ENCODE results near the gene CCDC200.
"Not testable (repeated sequence)": the region's sequence is repeated elsewhere in the genome, so short reads cannot be mapped to it uniquely, and the experiment has no call there.

Gene CCDC200
- total RNA-seq = 0 to 2.1 (median 0.05) reads per million in 17 experiments

DNA sequence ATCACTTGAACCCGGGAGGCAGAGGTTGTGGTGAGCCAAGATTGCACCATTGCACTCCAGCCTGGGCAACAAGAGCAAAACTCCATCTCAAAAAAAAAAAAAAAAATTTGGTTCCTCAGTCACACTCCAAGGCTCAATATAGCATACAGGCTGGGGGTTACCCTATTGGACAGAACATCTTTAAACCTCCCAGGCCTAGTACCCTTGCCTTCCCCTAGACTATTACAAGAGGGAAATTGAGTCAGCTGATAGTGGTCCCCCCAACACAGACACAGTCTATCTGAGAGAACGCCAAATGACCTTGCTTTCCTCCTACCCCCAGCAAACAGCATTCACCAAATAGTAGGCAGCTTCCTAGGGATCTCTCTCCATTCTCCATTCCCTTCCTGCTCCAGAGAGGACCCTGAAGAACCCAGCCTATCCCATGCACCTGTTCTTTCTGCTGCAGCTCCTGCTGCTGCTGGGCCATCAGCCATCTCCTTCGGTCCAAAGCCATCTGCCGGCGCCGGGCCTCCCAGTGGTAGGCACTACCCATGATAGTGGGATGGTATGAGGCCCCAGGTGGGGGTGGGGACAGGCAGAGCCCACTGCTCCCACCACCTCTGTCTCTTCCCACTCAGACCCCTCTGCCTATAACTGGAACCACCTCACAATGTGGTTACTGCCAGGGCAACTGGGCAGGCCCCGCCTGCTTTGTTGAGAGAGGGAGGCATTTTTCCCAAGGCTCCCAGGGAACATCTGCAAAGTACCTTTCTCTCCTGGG, at the start of gene CCDC200:
TSS of gene CCDC200 (minus strand) at position 604 of the 763 bp plus-strand sequence. CDS start at position 535, 69 bp downstream.
- DNase-seq = not testable (repeated sequence)

DNA sequence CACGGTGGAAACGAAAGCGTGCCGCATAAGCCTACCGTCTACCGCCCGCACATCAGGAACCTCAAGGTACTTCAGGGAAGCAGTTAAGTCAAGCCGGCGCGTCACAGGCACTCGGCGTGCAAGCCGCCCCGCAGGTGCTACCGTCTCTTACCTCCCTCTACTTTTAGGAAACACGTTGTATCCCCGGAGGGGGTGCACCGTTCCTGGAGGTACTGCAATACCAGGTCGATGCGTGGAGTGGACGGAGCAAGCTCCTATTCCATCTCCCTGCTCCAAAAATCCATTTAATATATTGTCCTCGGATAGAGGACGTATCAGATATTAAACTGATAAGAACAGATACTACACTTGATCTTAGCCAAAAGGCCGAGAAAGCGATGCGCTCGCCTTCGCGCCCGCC, 44.5 kb upstream of the CCDC200 start:
- not testable (repeated sequence) for DNase-seq

DNA sequence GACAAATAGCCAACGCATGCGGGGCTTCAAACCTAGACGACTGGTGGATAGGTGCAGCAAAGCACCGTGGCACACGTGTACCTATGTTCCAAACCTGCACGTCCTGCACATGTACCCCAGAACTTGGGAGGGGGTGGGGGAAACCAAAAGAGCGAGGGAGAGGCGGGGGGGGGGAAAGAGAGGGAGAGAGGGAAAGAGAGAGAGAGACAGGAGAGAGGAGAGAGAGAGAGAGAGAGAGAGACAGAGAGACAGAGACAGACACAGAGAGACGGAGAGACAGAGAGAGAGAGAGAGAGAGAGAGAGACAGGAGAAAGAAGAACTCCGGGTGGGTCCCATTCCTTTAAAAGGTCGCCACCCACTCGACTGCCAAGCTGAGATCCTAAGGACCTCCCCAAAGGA, 44.1 kb upstream of the CCDC200 start:
- not testable (repeated sequence) for DNase-seq

DNA sequence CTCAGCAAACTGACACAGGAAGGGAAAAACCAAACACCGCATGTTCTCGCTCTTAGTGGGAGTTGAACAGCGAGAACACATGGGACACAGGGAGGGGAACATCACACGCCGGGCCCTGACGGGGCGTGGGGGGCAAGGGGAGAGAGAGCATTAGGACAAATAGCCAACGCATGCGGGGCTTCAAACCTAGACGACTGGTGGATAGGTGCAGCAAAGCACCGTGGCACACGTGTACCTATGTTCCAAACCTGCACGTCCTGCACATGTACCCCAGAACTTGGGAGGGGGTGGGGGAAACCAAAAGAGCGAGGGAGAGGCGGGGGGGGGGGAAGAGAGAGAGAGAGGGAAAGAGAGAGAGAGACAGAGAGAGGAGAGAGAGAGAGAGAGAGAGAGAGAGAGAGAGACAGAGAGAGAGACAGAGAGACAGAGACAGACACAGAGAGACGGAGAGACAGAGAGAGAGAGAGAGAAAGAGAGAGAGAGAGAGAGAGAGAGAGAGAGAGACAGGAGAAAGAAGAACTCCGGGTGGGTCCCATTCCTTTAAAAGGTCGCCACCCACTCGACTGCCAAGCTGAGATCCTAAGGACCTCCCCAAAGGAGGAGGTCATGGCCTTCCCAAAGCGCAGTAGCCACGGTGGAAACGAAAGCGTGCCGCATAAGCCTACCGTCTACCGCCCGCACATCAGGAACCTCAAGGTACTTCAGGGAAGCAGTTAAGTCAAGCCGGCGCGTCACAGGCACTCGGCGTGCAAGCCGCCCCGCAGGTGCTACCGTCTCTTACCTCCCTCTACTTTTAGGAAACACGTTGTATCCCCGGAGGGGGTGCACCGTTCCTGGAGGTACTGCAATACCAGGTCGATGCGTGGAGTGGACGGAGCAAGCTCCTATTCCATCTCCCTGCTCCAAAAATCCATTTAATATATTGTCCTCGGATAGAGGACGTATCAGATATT, 42.4 kb upstream of the CCDC200 start:
- not testable (repeated sequence) for DNase-seq

DNA sequence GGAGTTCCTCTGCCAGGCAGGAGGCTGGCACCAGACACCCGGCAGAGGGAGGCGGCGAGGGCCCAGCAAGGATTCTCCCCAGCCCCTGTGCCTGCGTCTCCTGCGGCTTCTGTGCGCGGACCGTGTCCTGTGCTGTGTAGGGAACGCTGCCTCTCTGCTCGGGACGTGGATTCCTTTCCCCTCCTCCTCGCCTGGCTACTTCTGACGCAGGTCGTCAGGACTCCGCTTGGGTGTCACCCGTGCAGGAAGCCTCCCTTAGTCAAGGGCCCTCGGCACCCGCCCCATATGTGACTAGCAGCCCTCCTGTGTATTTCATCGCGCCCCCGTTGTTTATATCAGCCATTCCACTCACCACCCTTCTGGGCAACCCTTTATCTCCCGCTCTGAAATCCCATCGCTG, 18.0 kb upstream of the CCDC200 start:
- DNase-seq = not testable (repeated sequence)

DNA sequence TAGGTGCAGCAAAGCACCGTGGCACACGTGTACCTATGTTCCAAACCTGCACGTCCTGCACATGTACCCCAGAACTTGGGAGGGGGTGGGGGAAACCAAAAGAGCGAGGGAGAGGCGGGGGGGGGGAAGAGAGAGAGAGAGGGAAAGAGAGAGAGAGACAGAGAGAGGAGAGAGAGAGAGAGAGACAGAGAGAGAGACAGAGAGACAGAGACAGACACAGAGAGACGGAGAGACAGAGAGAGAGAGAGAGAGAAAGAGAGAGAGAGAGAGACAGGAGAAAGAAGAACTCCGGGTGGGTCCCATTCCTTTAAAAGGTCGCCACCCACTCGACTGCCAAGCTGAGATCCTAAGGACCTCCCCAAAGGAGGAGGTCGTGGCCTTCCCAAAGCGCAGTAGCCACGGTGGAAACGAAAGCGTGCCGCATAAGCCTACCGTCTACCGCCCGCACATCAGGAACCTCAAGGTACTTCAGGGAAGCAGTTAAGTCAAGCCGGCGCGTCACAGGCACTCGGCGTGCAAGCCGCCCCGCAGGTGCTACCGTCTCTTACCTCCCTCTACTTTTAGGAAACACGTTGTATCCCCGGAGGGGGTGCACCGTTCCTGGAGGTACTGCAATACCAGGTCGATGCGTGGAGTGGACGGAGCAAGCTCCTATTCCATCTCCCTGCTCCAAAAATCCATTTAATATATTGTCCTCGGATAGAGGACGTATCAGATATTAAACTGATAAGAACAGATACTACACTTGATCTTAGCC, 12.4 kb upstream of the CCDC200 start:
- not testable (repeated sequence) for DNase-seq

DNA sequence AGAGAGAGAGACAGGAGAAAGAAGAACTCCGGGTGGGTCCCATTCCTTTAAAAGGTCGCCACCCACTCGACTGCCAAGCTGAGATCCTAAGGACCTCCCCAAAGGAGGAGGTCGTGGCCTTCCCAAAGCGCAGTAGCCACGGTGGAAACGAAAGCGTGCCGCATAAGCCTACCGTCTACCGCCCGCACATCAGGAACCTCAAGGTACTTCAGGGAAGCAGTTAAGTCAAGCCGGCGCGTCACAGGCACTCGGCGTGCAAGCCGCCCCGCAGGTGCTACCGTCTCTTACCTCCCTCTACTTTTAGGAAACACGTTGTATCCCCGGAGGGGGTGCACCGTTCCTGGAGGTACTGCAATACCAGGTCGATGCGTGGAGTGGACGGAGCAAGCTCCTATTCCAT, 11.2 kb upstream of the CCDC200 start:
- DNase-seq = not testable (repeated sequence)

DNA sequence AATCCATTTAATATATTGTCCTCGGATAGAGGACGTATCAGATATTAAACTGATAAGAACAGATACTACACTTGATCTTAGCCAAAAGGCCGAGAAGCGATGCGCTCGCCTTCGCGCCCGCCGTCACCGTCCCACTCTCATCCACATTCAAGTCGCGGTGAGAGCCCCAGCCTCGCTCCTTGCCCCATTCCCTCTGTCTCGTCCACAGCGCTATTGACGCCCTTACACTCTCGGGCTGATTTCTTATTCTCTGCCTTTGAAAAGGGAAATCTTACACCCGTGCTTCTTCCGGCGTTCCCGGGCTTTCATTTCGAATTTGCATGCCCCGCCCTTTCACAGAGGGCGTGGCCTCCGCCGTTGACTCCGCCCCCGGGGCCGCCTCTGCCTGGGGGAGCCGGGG, 5.5 kb upstream of the CCDC200 start, which contains the start of gene RNU2-1:
TSS of gene RNU2-1 (minus strand) at position 101 of the 400 bp plus-strand sequence.
- not testable (repeated sequence) for DNase-seq

DNA sequence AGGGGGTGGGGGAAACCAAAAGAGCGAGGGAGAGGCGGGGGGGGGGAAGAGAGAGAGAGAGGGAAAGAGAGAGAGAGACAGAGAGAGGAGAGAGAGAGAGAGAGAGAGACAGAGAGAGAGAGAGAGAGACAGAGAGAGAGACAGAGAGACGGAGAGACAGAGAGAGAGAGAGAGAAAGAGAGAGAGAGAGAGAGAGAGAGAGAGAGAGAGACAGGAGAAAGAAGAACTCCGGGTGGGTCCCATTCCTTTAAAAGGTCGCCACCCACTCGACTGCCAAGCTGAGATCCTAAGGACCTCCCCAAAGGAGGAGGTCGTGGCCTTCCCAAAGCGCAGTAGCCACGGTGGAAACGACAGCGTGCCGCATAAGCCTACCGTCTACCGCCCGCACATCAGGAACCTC, 4.8 kb upstream of the CCDC200 start:
- DNase-seq = not testable (repeated sequence)

DNA sequence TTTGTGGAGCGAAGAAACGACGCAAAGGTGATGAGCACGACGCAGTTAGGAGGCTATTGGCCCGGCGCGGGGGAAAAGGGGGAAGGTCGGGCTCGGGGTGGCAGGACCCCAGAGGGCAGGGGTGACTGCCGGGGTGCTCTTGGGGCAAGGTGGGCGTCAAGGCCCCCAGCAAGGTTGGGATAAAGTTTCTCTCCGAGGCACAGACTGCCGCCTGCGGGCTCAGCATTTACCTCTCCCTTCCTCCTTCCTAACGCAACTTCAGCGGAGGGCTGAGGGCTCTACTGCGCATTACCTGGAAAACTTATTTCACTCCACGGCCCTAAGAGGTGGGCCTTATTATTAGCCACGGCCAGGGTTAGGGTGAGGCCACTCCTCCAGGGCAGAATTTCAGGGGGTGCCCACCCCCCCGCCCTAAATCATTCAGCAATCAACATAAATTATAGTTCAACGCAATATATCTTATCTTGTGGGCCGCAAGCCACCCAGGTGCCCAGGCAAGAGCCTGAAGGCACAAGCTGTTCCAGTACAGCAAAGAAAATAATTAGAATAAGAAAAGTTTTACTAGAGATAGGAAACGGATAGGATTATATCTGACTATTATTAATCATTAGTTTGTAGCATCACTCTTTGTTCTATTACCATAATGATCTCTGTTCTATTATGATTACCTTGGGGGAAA, 3.7 kb upstream of the CCDC200 start:
- not testable (repeated sequence) for DNase-seq

DNA sequence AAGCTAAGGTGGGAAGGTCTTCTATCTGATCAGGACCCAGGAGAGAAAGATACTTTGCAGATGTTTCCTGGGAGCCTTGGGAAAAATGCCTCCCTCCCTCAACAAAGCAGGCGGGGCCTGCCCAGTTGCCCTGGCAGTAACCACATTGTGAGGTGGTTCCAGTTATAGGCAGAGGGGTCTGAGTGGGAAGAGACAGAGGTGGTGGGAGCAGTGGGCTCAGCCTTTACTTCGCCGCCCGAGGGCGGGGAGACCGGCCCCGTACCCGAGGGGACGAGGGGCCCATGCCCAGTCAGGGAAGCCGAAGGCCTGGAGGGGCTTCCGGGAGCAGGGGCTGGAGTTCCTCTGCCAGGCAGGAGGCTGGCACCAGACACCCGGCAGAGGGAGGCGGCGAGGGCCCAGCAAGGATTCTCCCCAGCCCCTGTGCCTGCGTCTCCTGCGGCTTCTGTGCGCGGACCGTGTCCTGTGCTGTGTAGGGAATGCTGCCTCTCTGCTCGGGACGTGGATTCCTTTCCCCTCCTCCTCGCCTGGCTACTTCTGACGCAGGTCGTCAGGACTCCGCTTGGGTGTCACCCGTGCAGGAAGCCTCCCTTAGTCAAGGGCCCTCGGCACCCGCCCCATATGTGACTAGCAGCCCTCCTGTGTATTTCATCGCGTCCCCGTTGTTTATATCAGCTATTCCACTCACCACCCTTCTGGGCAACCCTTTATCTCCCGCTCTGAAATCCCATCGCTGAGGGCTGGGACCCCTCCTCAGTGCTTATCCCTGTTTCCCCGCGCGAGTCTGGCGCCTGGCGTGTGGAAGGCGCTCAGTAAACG, 3.0 kb upstream of the CCDC200 start:
- DNase-seq = not testable (repeated sequence)

DNA sequence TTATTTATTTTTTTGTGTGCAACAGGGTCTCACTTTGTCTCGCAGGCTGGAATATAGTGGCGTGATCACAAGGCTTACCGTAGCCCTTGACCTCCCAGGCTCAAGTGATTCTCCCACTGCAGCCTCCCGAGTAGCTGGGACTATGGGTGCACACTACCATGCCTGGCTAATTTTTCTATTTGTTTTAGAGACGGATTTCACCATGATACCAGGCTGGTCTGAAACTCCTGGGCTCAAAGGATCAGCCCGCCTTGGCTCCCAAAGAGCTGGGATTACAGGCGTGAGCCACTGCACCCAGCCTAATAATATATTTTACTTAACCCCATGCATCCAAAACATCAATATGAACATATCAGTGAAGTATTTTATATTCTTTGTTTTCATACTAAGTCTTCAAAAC, 2.0 kb downstream of the CCDC200 start:
- DNase-seq = no peak

DNA sequence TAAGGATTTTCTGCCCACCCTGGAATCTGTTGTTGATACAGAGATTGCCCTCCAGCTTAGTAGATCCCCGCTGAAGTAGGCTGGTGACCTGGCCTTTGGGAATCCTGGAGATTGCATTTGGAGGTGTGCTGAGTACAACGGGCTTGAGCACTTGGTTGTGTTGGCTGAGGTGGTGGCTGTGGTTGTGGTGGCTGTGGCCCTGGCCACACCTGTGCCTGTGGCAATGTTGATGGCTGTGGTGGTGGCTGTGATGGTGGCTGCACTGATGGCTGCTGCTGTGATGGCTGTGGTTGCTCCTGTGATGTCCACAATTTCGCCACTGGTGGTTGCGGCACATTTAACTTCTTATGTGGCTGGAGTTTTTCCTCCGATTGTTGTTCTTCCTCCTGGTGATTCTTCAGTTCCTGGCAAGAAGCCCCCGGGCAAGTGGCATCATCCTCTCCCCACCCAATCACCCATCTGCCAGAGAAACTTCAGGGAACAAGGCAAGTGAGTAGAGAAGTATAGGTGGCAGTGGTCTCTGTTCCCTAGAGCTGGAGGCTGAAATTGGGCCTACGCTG, 4.2 kb downstream of the CCDC200 start:
- no peak for DNase-seq

DNA sequence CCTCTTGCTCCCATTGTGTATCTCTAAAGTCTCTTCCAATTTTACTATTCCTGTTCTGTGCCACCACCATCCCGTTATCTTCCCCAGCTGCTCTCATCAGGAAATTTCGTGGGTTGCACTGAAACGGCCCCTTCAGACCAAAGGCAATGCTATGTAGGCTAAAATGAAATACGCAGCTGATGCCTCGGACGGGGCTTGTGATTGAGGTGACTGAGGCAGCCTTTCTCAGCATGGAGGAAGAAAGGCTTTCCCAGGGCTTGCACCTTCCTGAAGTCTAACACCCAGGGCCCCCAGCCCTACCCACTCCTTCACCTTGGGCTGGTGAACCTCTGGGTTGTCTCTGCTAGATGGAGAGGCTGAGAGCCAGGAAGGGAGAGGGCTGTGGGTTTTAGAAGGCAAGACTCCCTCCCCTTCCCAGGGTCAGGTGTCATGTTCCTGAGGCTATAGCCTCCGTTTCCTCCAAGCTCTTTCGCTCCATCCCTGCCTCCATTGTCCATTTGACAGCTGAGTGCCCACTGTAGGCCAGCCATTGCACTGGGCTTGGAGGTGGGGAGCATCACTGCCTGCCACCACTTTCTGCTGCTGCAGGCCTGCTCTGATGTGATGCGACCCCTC, 7.8 kb downstream of the CCDC200 start:
- DNase-seq = no peak

DNA sequence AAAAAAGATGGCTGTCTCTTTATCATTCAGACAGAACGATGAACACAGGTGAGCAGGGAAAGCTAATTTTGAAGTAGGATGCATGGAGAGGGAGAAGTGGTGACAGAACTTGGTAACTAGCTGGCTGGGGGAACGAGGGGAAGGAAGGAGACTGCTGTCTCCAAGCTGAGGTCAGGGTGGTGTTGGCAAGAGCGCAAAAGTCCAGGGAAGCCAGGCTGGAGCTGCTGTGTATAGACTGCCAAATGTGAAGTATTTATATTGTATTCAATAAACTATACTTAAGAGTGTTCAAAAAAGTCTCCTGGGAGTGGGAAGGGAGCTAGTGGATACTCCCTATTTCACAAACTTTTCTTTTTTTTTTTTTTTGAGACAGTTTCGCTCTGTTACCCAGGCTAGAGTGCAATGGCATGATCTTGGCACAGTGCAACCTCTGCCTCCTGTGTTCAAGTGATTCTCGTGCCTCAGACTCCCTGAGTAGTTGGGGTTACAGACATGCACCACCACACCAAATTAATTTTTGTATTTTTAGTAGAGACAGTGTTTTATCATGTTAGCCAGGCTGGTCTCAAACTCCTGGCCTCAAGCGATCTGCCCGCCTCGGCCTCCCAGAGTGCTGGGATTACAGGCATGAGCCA, 8.6 kb downstream of the CCDC200 start:
- no peak for DNase-seq

DNA sequence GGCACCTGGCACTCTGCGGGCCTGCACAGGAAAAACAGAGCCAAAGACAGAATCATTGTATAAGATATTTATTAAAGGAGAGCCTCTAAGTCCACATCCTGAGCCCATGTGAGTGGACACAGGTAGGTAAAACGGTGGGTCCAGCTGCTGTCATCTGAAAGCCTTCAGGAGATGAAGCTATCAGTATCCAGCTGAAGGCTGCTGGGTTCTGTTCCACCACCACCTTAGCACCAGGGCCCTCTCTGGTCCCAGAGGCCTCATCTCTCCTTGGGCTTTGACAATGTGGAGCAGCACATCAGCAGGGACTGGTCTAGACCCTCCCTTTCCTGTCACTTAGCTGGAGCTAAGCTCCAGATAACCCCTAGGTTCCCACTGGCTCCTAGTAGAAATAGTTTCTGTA, 9.4 kb downstream of the CCDC200 start:
- DNase-seq = no peak

DNA sequence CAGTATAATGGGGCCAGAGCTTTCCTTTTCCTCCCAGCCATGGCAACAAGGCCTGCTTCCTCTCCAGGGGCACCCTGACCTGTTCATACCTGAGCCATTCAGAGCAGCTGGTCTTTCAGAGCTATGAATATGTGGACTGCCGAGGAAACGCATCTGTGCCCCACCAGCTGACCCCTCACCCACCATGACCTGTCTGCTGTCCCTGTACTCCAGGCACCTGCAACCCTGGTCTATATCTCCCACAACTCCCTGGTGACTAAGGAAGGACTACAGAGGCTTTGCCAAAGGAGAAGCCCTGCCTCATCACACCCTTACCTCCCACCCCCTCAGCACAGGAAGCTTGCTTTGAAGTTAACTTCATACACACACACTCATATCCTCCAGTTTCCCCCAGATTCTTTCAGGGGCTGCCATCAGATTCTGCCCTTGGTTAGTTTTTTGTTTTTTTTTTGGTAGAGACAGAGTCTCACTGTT, 10.8 kb downstream of the CCDC200 start:
- no peak for DNase-seq

DNA sequence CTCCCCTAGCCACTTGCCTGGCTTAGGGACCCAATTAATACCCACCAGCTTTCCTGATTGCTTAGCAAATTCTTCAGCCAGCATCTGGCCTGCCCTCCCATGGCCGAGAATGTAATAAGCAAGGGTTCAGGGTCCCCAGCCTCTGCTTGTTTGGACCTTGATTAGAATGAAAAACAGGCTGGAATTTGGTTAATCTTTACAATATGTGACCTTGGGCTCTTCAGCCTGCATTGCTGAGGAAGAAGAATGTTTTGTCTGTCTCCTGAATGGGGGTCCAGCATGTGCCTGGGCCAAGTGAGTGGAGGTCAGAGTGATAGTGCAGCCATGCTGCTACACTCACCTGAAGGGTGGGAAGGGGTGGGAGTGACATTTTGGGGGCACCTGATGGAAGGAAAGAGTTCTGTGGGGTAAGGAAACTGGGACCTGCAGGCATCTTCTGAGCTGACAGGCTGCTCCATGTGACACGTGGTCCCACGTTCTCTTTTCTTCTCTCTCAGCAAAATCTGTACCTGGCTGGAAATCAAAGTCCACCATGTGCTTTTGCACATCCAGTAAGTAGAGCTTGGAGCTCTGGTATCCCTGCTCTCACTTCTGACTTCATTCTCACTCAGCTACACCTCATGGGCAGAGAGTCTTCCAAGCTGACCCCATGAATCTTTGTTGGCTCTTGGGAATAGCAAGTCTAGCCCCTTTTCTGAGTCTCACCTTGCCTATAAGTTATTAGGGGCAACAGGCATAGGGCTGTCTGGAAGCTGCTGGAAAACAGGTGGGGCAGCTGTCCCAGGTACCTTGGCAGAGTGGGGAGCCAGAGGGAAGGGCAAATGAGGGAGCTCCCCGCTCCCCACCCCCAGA, 11.4 kb downstream of the CCDC200 start:
- no peak for DNase-seq

DNA sequence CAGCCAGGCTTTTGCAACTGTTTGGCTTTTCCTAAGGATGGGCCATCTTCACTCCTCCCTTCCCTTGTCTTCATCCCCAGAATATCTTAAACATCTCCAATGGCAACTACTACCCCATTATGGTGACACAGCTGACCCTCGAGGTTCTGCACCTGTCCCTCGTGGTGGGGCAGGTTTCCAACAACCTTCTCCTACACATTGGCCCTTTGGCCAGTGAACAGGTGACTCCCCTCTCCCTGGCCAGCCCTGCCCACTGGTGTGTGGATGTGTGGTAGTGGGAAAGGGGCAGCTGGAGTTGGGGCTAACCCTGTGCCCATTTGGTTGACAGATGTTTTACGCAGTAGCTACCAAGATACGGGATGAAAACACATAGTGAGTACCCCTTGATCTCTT, 12.1 kb downstream of the CCDC200 start:
- no peak for DNase-seq

Data from suppressor macrophage (primary cell).